Measurements from ENCODE around the gene ATP1A1.
A peak's percentile ranks its signal among the peaks of the same experiment; 100 is the strongest.

Gene ATP1A1

DNA sequence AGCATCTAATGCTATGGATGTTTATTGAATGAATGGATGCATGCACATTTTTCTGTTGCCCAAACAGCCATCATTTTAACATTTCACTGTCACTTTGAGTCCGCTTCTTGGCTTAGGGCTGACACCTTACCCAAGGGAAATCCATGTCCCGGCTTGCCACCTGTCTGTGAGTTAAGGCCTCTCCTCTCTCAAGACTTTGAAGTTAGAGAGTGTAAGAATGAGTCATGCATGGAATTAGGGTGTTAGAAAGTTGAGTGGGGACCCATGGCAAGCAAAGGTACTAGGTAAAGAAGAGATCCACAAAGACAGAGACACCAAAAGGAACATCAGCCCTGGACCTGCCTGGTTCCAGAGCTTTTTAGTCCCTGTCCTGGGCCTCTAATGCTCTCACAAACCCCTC lies 35.1 kb downstream of the ATP1A1 start:
- H3K9ac ChIP-seq (ENCODE audit: low read depth, low read length): no peak overlapping the region
- no peaks in the 10 kb centered on the region for H3K4me1 ChIP-seq (ENCODE audit: control insufficient read depth, insufficient read depth, low read length)
- H3K27ac ChIP-seq (ENCODE audit: low read depth, low read length): no peak overlapping the region
- no peak overlapping the region for H3K4me3 ChIP-seq (ENCODE audit: low read depth, low read length)
- H3K9me3 ChIP-seq (ENCODE audit: control insufficient read depth, insufficient read depth, low read length): no peaks in the 10 kb centered on the region
- H3K27me3 ChIP-seq (ENCODE audit: control insufficient read depth, insufficient read depth, low read length): no peaks in the 10 kb centered on the region
- H3K36me3 ChIP-seq (ENCODE audit: control insufficient read depth, insufficient read depth, low read length): peaks cover 49% of the 10 kb centered on the region

DNA sequence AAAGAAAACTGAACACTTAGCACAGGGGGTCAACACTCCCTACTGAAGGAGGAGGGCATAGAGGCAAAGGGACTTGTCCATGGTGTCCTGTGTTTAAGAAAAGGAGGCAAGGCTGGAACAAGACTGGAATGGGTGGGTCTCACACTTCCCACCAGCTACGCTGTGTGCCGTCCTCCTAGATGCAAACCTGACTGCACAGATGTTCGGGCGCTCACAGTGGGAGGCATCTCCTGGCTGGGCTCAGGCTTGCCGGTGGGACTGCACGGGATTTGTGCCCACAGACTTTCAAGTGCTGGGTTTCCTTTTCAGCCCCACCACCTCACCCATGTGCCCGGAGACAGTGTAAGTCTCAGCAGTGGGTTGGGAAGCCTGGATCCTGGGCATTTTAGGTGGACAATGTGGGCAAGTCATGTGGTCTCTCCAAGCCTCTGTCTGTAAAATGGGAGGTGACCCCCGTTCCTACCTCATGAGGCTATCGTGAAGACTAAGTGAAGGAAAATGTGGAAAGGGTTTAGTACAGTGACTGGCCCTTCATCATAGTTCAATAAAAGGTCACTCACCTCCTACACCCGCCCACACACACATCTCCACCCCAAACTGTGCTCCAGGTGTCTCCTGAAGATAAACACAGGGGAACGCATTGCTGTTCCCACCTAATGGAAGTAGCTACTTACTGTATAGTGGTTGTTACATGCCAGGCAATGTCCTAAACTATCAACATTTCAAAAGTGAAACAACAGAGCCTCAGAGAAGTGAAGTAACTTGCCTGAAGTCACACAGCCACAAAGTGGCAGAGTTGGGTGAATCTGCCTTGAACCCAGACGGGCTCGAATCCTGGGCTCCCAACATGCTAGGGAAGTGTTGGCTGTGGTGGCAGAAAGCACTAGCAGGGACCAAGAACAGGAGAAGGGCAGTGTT lies 36.0 kb downstream of the ATP1A1 start:
- H3K4me1 ChIP-seq (ENCODE audit: control insufficient read depth, insufficient read depth, low read length): no peaks in the 10 kb centered on the region
- no peak overlapping the region for H3K4me3 ChIP-seq (ENCODE audit: low read depth, low read length)
- no peak overlapping the region for H3K27ac ChIP-seq (ENCODE audit: low read depth, low read length)
- H3K9ac ChIP-seq (ENCODE audit: low read depth, low read length): no peak overlapping the region
- peaks cover 41% of the 10 kb centered on the region for H3K36me3 ChIP-seq (ENCODE audit: control insufficient read depth, insufficient read depth, low read length)
- no peaks in the 10 kb centered on the region for H3K27me3 ChIP-seq (ENCODE audit: control insufficient read depth, insufficient read depth, low read length)
- no peaks in the 10 kb centered on the region for H3K9me3 ChIP-seq (ENCODE audit: control insufficient read depth, insufficient read depth, low read length)

DNA sequence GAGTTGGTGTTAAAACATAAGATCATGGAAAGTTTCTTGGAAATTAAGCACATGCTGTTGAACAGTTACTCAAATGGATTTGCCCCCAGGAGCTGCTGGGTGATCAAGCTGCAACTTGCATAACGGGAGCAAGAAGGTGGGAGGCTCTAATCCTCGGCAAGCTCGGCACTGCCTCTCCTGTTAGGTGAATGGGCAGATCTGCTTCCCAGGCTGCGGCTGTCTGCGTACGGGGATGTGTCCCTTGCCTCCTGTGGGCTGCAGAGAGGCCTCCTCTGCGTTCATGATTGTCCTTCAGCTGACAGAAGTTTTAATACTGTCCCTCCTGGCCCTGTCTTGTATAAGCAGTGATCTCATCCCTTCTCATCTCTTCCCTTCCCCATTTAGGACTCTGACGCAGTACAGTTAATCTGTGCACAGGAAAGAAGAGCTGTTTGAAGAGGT lies 36.7 kb downstream of the ATP1A1 start:
- peaks cover 34% of the 10 kb centered on the region for H3K36me3 ChIP-seq (ENCODE audit: control insufficient read depth, insufficient read depth, low read length)
- H3K4me1 ChIP-seq (ENCODE audit: control insufficient read depth, insufficient read depth, low read length): no peaks in the 10 kb centered on the region
- no peaks in the 10 kb centered on the region for H3K9me3 ChIP-seq (ENCODE audit: control insufficient read depth, insufficient read depth, low read length)
- H3K4me3 ChIP-seq (ENCODE audit: low read depth, low read length): no peak overlapping the region
- no peaks in the 10 kb centered on the region for H3K27me3 ChIP-seq (ENCODE audit: control insufficient read depth, insufficient read depth, low read length)
- no peak overlapping the region for H3K27ac ChIP-seq (ENCODE audit: low read depth, low read length)
- H3K9ac ChIP-seq (ENCODE audit: low read depth, low read length): no peak overlapping the region

DNA sequence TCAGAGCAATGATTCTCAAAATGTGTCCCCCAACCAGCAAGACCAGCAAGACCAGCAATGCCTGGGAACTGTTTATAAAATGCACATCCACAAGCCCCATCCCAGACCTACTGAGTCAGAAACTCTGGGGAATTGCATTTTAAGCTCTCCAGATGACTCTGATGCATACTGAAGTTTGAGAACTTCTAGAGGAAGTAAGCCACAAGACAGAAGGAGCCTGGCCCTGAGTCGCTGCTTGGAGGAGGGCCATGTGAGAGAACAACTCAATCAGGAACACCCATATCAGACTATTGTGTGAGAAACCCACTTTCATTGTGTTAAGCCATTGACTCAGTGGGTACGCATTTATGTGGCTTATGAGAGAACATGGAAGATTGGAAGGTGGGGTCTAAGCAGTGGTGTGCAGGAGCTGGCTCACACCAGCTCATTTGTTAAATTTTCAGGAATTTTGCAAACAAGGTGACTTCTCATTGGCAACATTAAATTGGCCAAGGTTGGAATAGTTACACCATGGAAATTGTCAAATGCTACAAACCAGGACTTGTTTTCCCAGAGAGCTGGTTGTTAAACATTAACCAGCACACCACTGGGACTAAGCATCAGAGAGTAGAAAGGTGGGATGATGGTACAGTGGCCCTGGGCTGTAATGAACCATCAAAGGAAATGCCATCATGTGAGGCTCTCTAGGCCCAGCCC lies 38.9 kb downstream of the ATP1A1 start:
- H3K36me3 ChIP-seq (ENCODE audit: control insufficient read depth, insufficient read depth, low read length): peaks cover 12% of the 10 kb centered on the region
- H3K9me3 ChIP-seq (ENCODE audit: control insufficient read depth, insufficient read depth, low read length): no peaks in the 10 kb centered on the region
- H3K27me3 ChIP-seq (ENCODE audit: control insufficient read depth, insufficient read depth, low read length): no peaks in the 10 kb centered on the region
- no peak overlapping the region for H3K4me3 ChIP-seq (ENCODE audit: low read depth, low read length)
- H3K9ac ChIP-seq (ENCODE audit: low read depth, low read length): no peak overlapping the region
- no peak overlapping the region for H3K27ac ChIP-seq (ENCODE audit: low read depth, low read length)
- peaks cover 10% of the 10 kb centered on the region; the same call in 1 of the 2 replicates for H3K4me1 ChIP-seq (ENCODE audit: control insufficient read depth, insufficient read depth, low read length)

DNA sequence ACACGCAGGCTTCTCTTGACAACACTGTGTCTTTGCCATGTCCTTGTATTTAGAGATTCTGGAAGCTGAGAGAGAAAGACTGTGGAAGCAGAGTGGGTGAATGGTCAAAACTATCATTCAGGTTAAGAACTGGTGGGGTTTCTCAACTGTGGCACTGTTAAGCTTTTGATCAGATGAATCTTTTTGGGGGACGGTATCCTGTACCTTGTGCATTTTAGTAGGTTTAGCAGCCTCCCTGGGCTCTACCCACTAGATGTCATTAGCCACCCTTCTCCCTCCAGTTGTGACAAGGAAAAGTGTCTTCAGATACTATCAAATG lies 39.4 kb downstream of the ATP1A1 start:
- H3K9me3 ChIP-seq (ENCODE audit: control insufficient read depth, insufficient read depth, low read length): no peaks in the 10 kb centered on the region
- no peak overlapping the region for H3K4me3 ChIP-seq (ENCODE audit: low read depth, low read length)
- H3K27ac ChIP-seq (ENCODE audit: low read depth, low read length): no peak overlapping the region
- H3K27me3 ChIP-seq (ENCODE audit: control insufficient read depth, insufficient read depth, low read length): no peaks in the 10 kb centered on the region
- H3K9ac ChIP-seq (ENCODE audit: low read depth, low read length): no peak overlapping the region
- H3K36me3 ChIP-seq (ENCODE audit: control insufficient read depth, insufficient read depth, low read length): 0 out of 2 replicates have a peak, but pooled peaks cover 8% of the 10 kb centered on the region
- peaks cover 11% of the 10 kb centered on the region; the same call in 1 of the 2 replicates for H3K4me1 ChIP-seq (ENCODE audit: control insufficient read depth, insufficient read depth, low read length)

DNA sequence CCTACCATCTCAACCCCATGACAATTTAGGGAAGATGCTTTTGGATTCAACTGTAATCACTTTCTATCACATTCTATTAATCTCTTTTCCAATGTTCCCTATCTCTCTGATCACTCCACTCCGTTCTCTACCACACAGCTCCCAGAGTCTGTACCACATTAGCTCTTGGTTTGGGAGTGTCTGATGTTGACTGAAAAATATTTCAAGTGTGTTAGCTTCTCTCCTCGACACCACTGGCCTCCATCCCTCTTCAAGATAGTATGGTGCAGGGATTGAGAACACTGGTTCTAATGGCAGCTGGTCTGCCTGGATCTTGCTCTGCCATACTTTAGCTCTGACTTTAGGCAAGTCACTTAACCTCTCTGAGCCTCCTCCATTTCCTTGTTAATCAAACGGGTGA lies 39.9 kb downstream of the ATP1A1 start:
- no peak overlapping the region for H3K9ac ChIP-seq (ENCODE audit: low read depth, low read length)
- no peaks in the 10 kb centered on the region for H3K9me3 ChIP-seq (ENCODE audit: control insufficient read depth, insufficient read depth, low read length)
- no peak overlapping the region for H3K4me3 ChIP-seq (ENCODE audit: low read depth, low read length)
- no peaks in the 10 kb centered on the region for H3K27me3 ChIP-seq (ENCODE audit: control insufficient read depth, insufficient read depth, low read length)
- H3K36me3 ChIP-seq (ENCODE audit: control insufficient read depth, insufficient read depth, low read length): 0 out of 2 replicates have a peak, but pooled peaks cover 3% of the 10 kb centered on the region
- H3K27ac ChIP-seq (ENCODE audit: low read depth, low read length): no peak overlapping the region
- H3K4me1 ChIP-seq (ENCODE audit: control insufficient read depth, insufficient read depth, low read length): peaks cover 16% of the 10 kb centered on the region

DNA sequence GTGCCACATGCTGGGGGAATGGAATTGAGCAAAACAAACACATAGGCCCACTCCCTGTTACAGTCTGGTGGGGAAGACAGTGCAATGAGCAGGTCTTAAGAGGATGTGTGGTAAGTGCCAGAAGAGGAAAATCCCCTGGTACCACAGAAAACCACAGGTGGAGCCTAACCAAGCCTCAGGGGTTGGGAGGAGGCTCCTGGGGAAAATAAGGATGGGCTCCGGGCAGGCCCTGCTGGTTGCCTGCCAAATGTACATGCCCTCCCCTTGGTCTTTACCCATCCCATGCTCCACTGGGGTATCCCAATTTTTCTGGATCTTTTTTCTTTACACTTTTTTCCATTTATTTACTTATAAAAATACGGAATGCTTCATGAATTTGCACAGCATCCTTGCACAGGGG lies 40.4 kb downstream of the ATP1A1 start:
- Histone ChIP-seq H3K9ac (ENCODE audit: low read depth, low read length) (no peak overlapping the region), H3K9me3 (ENCODE audit: control insufficient read depth, insufficient read depth, low read length) (no peaks in the 10 kb centered on the region), H3K27me3 (ENCODE audit: control insufficient read depth, insufficient read depth, low read length) (no peaks in the 10 kb centered on the region), H3K36me3 (ENCODE audit: control insufficient read depth, insufficient read depth, low read length) (no peaks in the 10 kb centered on the region), H3K4me3 (ENCODE audit: low read depth, low read length) (no peak overlapping the region), H3K4me1 (ENCODE audit: control insufficient read depth, insufficient read depth, low read length) (peaks cover 20% of the 10 kb centered on the region), H3K27ac (ENCODE audit: low read depth, low read length) (no peak overlapping the region)

DNA sequence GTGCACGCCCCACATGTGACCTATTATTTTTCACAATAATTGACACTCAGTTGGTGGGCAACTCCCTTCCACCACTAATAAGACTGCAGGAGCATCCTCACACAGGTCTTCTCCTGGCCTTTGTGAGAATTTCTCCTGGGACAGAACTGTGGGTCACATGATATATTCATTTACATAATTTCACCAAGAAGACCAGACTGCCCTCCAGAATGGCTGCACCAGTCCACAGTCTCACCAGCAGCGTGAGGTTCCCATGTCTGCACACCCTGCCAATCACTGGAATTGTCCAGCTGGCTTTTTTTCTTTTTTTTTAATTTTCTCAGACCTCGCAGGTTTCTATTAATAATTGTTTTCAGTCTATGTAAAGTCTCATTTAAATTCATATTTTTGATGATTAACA lies 41.3 kb downstream of the ATP1A1 start:
- Histone ChIP-seq H3K4me3 (ENCODE audit: low read depth, low read length) (no peak overlapping the region), H3K9me3 (ENCODE audit: control insufficient read depth, insufficient read depth, low read length) (no peaks in the 10 kb centered on the region), H3K9ac (ENCODE audit: low read depth, low read length) (no peak overlapping the region), H3K27me3 (ENCODE audit: control insufficient read depth, insufficient read depth, low read length) (no peaks in the 10 kb centered on the region), H3K4me1 (ENCODE audit: control insufficient read depth, insufficient read depth, low read length) (peaks cover 23% of the 10 kb centered on the region), H3K27ac (ENCODE audit: low read depth, low read length) (no peak overlapping the region), H3K36me3 (ENCODE audit: control insufficient read depth, insufficient read depth, low read length) (no peaks in the 10 kb centered on the region)

DNA sequence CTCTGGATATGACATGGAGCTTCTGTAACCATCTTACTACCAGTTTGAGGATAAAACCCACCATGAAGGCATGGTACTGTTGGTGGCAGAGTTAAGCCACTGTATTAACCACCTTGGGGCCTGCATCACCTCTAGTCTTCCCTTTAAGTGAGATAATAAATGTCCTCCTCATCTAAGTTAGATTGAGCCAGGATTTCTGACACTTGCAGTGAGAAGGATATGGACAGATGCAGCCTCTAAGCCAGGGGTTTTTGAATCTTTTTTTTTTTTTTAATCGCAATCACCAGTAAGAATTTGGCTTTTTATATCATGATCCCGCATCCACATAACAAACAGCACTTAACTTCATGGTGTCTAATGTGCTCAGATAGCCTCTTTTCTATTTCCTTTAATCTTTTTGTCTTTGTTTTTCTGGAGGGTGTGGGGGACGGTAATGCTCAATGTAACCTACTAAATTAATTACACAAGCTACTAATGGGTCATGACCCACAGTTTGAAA lies 42.2 kb downstream of the ATP1A1 start:
- Histone ChIP-seq H3K27me3 (ENCODE audit: control insufficient read depth, insufficient read depth, low read length) (no peaks in the 10 kb centered on the region), H3K36me3 (ENCODE audit: control insufficient read depth, insufficient read depth, low read length) (no peaks in the 10 kb centered on the region), H3K9me3 (ENCODE audit: control insufficient read depth, insufficient read depth, low read length) (no peaks in the 10 kb centered on the region), H3K27ac (ENCODE audit: low read depth, low read length) (no peak overlapping the region), H3K9ac (ENCODE audit: low read depth, low read length) (no peak overlapping the region), H3K4me3 (ENCODE audit: low read depth, low read length) (no peak overlapping the region), H3K4me1 (ENCODE audit: control insufficient read depth, insufficient read depth, low read length) (peaks cover 23% of the 10 kb centered on the region)

DNA sequence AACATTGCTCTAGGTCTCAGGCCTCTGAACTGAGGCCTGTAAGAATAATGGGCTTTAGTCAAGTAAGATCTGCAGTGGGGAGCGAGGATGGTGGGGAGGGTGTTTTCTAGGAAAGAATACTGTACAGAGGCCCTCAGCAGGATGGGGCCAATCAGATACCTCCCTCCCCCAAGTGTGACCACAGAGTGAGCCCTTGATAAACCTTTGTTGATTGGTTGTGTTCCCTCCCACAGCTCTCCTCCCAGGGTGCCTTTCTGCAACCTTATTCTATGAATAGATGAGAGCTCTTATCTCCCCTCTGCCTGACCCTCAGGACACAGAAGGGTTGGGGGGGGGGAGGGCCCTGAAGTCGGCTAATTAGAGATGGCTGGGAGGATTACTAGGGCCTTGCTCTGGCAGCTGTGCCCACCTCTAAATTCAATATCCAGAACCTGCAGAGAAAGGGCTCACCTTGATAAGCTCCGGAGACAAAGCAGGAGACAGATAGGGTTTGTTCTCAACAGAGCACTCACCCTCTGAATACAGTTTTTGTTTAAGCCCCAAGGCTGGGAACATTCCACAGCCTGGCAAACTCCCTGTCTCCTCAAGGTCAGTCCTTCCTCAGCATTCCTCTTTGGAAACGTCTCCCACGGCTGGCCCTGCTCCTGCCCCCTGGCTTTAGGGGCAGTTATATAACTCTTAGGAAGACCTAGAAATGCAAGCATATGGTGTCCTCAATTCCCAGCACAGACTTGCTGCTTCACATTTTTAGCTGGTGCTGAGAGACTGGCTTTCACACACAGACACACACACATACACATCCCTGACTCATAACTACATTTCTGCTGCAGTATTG lies 42.9 kb downstream of the ATP1A1 start:
- Histone ChIP-seq H3K4me1 (ENCODE audit: control insufficient read depth, insufficient read depth, low read length) (peaks cover 23% of the 10 kb centered on the region), H3K9ac (ENCODE audit: low read depth, low read length) (no peak overlapping the region), H3K27ac (ENCODE audit: low read depth, low read length) (peak overlapping the region; percentile 52), H3K4me3 (ENCODE audit: low read depth, low read length) (no peak overlapping the region), H3K27me3 (ENCODE audit: control insufficient read depth, insufficient read depth, low read length) (no peaks in the 10 kb centered on the region), H3K36me3 (ENCODE audit: control insufficient read depth, insufficient read depth, low read length) (no peaks in the 10 kb centered on the region), H3K9me3 (ENCODE audit: control insufficient read depth, insufficient read depth, low read length) (no peaks in the 10 kb centered on the region)

All from HUES48 (cell line).